Measurements from ENCODE around the gene MFNG.

The MFNG gene

DNA sequence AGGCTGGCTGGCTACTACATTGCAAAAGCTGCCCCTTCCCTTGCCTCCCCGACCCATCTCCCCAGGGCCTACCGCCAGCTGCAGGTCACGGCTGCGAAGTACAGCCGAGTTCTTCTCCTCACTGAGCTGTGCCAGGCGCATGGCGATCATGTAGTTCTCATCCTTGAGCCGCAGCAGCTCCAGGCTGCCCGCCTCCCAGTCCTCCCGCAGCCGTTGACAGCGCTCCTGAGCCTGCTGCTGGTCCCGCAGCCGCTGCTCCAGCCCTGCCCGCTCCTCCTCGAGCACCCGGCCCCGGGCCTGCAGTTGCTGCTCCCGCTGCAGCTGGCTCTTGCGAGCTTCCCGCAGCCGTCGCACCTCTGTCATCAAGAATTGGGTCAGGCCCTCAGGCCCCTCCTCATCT, 29.7 kb upstream of the MFNG start:
- H3K4me3 ChIP-seq (replicated peaks; ENCODE audit: insufficient read depth, low read length) = no peak overlapping the region
- no peak overlapping the region for H3K27ac ChIP-seq (replicated peaks)
- no peak for TF ChIP-seq REST (IDR thresholded peaks at IDR 0.05; ENCODE audit: insufficient replicate concordance, low read depth)
- TF ChIP-seq SPI1 (IDR thresholded peaks at IDR 0.05; ENCODE audit: borderline replicate concordance, low read depth) = no peak
- TF ChIP-seq GABPA (IDR thresholded peaks at IDR 0.05; ENCODE audit: low read depth) = no peak
- TF ChIP-seq CTCF (IDR thresholded peaks at IDR 0.05; ENCODE audit: insufficient read depth, low read length) = no peak
- no peak for TF ChIP-seq POLR2AphosphoS5 (IDR thresholded peaks at IDR 0.05; ENCODE audit: low read depth)

GRCh38 chr22:37514526-37515051, 28.4 kb upstream of the MFNG start:
- Histone ChIP-seq H3K27ac (replicated peaks) (no peak overlapping the region), H3K27me3 (ENCODE audit: insufficient read depth, poor library complexity, severe bottlenecking) (peaks cover 22% of the 10 kb centered on the region), H3K4me3 (replicated peaks; ENCODE audit: insufficient read depth, low read length) (no peak overlapping the region)
- DNase-seq (ENCODE audit: low read depth in 1 of 2, low spot score in 1 of 2) = no peak
- no peak for TF ChIP-seq REST (IDR thresholded peaks at IDR 0.05; ENCODE audit: insufficient replicate concordance, low read depth)
- TF ChIP-seq GABPA (IDR thresholded peaks at IDR 0.05; ENCODE audit: low read depth) = no peak
- TF ChIP-seq CTCF (IDR thresholded peaks at IDR 0.05; ENCODE audit: insufficient read depth, low read length) = no peak
- no peak for TF ChIP-seq SPI1 (IDR thresholded peaks at IDR 0.05; ENCODE audit: borderline replicate concordance, low read depth)
- TF ChIP-seq POLR2AphosphoS5 (IDR thresholded peaks at IDR 0.05; ENCODE audit: low read depth) = no peak

More for the DNA sequence above, 29.7 kb upstream of the MFNG start:
- no peak for DNase-seq (ENCODE audit: low read depth in 1 of 2, low spot score in 1 of 2)
- H3K27me3 ChIP-seq (ENCODE audit: insufficient read depth, poor library complexity, severe bottlenecking) = peaks cover 32% of the 10 kb centered on the region

DNA sequence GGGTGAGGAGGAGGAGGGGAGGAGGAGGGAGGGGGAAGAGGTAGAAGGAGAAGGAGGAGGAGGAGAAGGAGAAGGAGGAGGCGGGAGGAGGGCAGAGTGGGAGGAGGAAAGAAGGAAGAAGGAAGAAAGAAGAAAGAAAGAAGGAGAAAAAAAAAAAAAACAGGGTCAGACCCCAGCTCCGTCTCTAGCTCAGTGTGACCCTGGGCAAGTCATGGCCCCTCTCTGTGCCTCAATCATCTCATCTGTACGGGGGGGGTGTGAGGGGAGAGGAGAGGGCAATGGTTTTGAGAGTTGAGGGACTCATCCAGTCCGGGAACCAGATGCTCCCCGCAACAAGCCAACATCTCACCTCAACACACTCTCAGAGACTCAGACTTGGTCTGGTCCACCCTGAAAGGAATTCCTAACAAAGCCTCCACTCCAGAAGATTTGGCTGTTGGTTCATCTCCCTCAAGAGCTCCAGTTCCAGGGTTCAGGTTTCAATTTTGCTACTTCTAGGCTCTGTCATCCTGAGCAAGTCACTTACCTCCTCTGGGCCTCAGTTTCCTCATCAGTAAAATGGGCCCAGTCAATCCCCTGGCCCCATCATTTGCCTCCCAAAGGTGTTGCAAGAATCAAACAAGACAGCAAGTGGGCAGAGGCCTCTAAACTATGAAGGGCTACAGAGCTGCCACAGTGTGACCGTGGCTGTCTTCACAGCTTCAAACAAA, 25.4 kb upstream of the MFNG start:
- TF ChIP-seq POLR2AphosphoS5 (IDR thresholded peaks at IDR 0.05; ENCODE audit: low read depth) (no peak), GABPA (IDR thresholded peaks at IDR 0.05; ENCODE audit: low read depth) (no peak), REST (IDR thresholded peaks at IDR 0.05; ENCODE audit: insufficient replicate concordance, low read depth) (no peak), SPI1 (IDR thresholded peaks at IDR 0.05; ENCODE audit: borderline replicate concordance, low read depth) (no peak), CTCF (IDR thresholded peaks at IDR 0.05; ENCODE audit: insufficient read depth, low read length) (no peak)

More for the DNA sequence above, 25.4 kb upstream of the MFNG start:
- DNase-seq (ENCODE audit: low read depth in 1 of 2, low spot score in 1 of 2) = no peak
- no peak overlapping the region for H3K4me3 ChIP-seq (replicated peaks; ENCODE audit: insufficient read depth, low read length)
- no peak overlapping the region for H3K27ac ChIP-seq (replicated peaks)
- peaks cover 4% of the 10 kb centered on the region for H3K27me3 ChIP-seq (ENCODE audit: insufficient read depth, poor library complexity, severe bottlenecking)

Measured in HL-60 (cell line).